BE2C (cell line): Measurements from ENCODE around the gene AMIGO2. TPM values are rescaled to one million over a fixed set of nuclear protein-coding genes. Genes with fewer than 3 reads are reported as not detected.
A peak's percentile ranks its signal among the peaks of the same experiment; 100 is the strongest.

Experiments used
- DNase-seq: peaks from one replicate; pipeline ENCODE4 v3.0.0-alpha.2; 2020
- H3K27me3 ChIP-seq: fragments of 250-450 bp; sonication (Bioruptor Pico); 2 replicates; pipeline ENCODE4 v1.5.1; 2020; ENCODE audit warnings: mild to moderate bottlenecking
- H3K36me3 ChIP-seq: fragments of 250-450 bp; sonication (Bioruptor Pico); 2 replicates; pipeline ENCODE4 v1.5.1; 2020; ENCODE audit warnings: mild to moderate bottlenecking
- H3K4me1 ChIP-seq: fragments of 250-450 bp; sonication (Bioruptor Pico); 2 replicates; pipeline ENCODE4 v1.5.1; 2020
- H3K4me3 ChIP-seq: 2 replicates; pipeline ENCODE4 v1.5.1; 2011; ENCODE audit warnings: low read depth, low read length
- H3K9me3 ChIP-seq: fragments of 250-450 bp; sonication (Bioruptor Pico); 2 replicates; pipeline ENCODE4 v1.5.1; 2020
- polyA plus RNA-seq: library from polyadenylated mRNA; unstranded; fragments of >200 nt; gene quantifications from one replicate; pipeline ENCODE4 v1.2.1, GENCODE V29; 2012; ENCODE audit warnings: low read depth, missing spikeins; ENCODE audit not compliant: insufficient read length, insufficient read depth
- TF ChIP-seq, protein P1 (sequence below): IDR thresholded peaks from 2 replicates; pipeline ENCODE4 v1.5.1; 2012; ENCODE audit warnings: mild to moderate bottlenecking, low read depth, low read length

AMIGO2 gene, protein sequence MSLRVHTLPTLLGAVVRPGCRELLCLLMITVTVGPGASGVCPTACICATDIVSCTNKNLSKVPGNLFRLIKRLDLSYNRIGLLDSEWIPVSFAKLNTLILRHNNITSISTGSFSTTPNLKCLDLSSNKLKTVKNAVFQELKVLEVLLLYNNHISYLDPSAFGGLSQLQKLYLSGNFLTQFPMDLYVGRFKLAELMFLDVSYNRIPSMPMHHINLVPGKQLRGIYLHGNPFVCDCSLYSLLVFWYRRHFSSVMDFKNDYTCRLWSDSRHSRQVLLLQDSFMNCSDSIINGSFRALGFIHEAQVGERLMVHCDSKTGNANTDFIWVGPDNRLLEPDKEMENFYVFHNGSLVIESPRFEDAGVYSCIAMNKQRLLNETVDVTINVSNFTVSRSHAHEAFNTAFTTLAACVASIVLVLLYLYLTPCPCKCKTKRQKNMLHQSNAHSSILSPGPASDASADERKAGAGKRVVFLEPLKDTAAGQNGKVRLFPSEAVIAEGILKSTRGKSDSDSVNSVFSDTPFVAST
- not detected for polyA plus RNA-seq

DNA sequence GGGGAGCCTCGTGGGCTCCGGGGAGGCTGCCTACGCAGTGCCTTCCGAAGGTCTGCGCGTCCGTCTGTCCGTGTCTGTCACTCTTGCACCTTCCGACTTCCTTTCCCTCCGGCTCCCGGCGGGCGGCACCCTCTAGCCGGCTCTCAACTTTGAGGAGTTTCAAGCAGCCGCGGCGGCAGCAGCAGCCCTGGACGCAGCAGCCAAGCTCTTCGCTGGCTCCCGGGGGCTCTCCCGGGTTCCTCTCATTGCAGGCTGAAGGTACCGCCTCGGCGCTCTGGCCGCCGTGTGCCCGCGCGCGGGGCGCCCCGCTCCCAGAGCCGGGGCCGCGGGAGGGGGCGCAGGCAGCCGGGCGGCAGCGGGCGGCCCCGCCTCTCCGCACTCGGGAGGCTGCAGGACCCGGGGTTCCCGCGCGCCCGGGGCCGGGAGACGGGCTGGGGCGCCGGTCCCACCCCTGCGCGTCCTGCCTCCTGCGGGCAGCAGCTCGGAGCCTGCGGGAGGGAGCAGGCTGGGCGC is at the start of gene AMIGO2, which contains the start of gene PCED1B:
Gene AMIGO2, minus strand, starts transcription at position 492 of the 513 bp plus-strand sequence. CDS start 957 bp downstream, outside the sequence.
Gene PCED1B, plus strand, starts transcription at position 154 of the 513 bp plus-strand sequence. CDS start 155,443 bp downstream, outside the sequence.
- H3K27me3 ChIP-seq: peaks cover 55% of the 10 kb centered on the region
- H3K4me3 ChIP-seq: no peak within 1 kb of the TSS
- H3K36me3 ChIP-seq: no peaks in the 10 kb centered on the region
- no peaks in the 10 kb centered on the region for H3K9me3 ChIP-seq
- TF ChIP-seq, protein P1, sequence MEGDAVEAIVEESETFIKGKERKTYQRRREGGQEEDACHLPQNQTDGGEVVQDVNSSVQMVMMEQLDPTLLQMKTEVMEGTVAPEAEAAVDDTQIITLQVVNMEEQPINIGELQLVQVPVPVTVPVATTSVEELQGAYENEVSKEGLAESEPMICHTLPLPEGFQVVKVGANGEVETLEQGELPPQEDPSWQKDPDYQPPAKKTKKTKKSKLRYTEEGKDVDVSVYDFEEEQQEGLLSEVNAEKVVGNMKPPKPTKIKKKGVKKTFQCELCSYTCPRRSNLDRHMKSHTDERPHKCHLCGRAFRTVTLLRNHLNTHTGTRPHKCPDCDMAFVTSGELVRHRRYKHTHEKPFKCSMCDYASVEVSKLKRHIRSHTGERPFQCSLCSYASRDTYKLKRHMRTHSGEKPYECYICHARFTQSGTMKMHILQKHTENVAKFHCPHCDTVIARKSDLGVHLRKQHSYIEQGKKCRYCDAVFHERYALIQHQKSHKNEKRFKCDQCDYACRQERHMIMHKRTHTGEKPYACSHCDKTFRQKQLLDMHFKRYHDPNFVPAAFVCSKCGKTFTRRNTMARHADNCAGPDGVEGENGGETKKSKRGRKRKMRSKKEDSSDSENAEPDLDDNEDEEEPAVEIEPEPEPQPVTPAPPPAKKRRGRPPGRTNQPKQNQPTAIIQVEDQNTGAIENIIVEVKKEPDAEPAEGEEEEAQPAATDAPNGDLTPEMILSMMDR: no peak
- H3K4me1 ChIP-seq: no peaks in the 10 kb centered on the region
- peak; percentile 22 for DNase-seq

DNA sequence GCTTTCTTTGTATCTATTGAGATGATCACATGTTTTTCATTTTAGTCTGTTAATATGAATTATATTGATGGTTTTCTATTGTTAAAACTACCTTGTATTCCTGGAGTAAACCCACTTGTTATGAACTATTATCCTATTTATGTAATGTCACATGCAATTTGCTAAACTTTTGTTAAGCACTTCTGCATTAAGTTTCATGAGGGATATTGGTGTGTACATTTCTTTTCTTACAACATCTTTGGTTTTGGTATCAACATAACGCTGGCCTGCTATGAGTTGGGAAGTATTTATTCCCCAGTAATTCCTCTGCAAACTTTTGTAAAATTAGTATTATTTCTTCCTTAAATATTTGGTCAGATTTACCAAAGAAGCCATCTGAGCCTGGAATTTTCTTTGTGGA is 46.5 kb upstream of the AMIGO2 start:
- Histone ChIP-seq H3K9me3 (no peaks in the 10 kb centered on the region), H3K4me1 (no peaks in the 10 kb centered on the region), H3K36me3 (no peaks in the 10 kb centered on the region), H3K27me3 (no peaks in the 10 kb centered on the region), H3K4me3 (no peak overlapping the region)
- TF ChIP-seq, protein P1: no peak
- DNase-seq: no peak

DNA sequence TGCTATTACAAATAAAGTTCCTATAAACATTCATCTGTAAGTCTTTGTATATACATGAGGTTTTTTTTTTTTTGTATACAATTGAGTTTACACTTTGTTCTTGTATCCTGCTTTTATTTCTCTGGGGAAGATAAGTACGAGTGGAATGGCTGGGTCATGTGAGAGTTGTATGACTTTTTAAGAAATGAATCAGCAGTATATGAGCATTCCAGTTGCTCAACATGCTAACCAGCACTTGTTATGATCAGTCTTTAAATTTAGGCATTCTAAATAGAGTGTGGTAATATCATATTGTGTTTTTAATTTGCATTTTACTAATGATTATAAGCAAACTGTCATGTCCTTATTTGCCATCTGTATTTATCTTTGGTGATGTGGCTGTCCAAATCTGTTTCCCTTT is 44.7 kb upstream of the AMIGO2 start:
- no peaks in the 10 kb centered on the region for H3K27me3 ChIP-seq
- no peaks in the 10 kb centered on the region for H3K4me1 ChIP-seq
- H3K4me3 ChIP-seq: no peak overlapping the region
- TF ChIP-seq, protein P1: no peak
- no peaks in the 10 kb centered on the region for H3K36me3 ChIP-seq
- no peaks in the 10 kb centered on the region for H3K9me3 ChIP-seq
- no peak for DNase-seq

DNA sequence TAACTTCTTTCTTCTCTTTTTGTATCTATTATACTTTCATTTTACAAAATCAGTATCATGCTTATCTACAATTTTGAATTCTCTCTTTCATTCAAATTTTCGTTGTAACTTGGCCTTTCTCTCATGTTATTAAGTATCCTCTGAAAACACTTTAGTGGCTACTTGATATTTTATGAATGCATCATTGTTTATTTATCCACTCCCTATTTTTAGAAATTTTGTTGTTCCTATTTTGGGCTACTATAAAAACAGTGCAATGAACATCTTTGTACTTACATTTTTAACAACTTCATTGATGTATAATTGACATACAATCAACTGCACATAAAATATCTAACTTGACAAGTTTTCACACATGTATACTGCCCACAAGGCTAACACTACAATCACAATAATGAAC is 44.0 kb upstream of the AMIGO2 start:
- no peaks in the 10 kb centered on the region for H3K4me1 ChIP-seq
- TF ChIP-seq, protein P1: no peak

DNA sequence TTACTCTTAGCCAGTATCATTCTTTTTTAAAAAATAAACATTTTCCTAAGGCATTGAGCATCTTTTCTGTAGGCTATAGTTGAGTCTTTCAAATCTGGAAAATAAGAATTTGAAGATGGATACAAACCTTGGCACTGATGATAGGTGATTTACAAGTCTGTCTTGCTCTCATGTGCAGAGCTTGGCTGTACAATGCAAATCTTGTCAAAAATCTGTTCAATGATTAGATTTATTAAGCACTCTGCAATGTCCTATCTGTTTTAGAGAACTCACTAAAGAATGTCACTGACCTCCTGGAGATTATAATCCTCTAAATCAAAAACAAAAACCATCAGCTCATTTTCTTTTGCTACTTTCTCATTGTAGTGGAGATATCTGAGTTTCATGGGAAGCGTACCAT is 42.8 kb upstream of the AMIGO2 start:
- H3K9me3 ChIP-seq: no peaks in the 10 kb centered on the region
- H3K36me3 ChIP-seq: no peaks in the 10 kb centered on the region
- H3K4me3 ChIP-seq: no peak overlapping the region
- TF ChIP-seq, protein P1: no peak
- no peaks in the 10 kb centered on the region for H3K27me3 ChIP-seq
- no peaks in the 10 kb centered on the region for H3K4me1 ChIP-seq
- DNase-seq: no peak

More for the DNA sequence above, 44.0 kb upstream of the AMIGO2 start:
- DNase-seq: no peak
- Histone ChIP-seq H3K9me3 (no peaks in the 10 kb centered on the region), H3K36me3 (no peaks in the 10 kb centered on the region), H3K27me3 (no peaks in the 10 kb centered on the region), H3K4me3 (no peak overlapping the region)
